Nephron (organoid): ENCODE results near the gene EHD4.

Source experiments
- H3K27ac Mint-ChIP-seq, 3 experiments: 2 replicates each; pipeline ENCODE4 v1.8.0; 2020; ENCODE audit warnings: mixed read lengths in 3 of 3, mild to moderate bottlenecking in 2 of 3, moderate library complexity in 1 of 3
- H3K27me3 Mint-ChIP-seq: 2 replicates; pipeline ENCODE4 v1.8.0; 2021; ENCODE audit warnings: low read depth, mild to moderate bottlenecking, moderate library complexity, mixed read lengths
- H3K36me3 Mint-ChIP-seq: 2 replicates; pipeline ENCODE4 v1.8.0; 2020; ENCODE audit warnings: low read depth, mixed read lengths
- H3K4me1 Mint-ChIP-seq: 2 replicates; pipeline ENCODE4 v1.8.0; 2020; ENCODE audit warnings: mixed read lengths
- H3K4me3 Mint-ChIP-seq, 3 experiments: 2 replicates each; pipeline ENCODE4 v1.8.0; 2020; ENCODE audit warnings: mild to moderate bottlenecking in 3 of 3, mixed read lengths in 3 of 3, moderate library complexity in 2 of 3
- H3K9me3 Mint-ChIP-seq: 2 replicates; pipeline ENCODE4 v1.8.0; 2020; ENCODE audit warnings: mixed read lengths
- TF ChIP-seq, protein P1 (sequence below), 3 experiments: fragments of 200-600 bp; sonication (generic); IDR thresholded peaks; one replicate each; pipeline ENCODE4 v1.5.0; 2021; ENCODE audit warnings: antibody characterized with exemption in 3 of 3; ENCODE audit not compliant: unreplicated experiment in 3 of 3

Gene EHD4

DNA sequence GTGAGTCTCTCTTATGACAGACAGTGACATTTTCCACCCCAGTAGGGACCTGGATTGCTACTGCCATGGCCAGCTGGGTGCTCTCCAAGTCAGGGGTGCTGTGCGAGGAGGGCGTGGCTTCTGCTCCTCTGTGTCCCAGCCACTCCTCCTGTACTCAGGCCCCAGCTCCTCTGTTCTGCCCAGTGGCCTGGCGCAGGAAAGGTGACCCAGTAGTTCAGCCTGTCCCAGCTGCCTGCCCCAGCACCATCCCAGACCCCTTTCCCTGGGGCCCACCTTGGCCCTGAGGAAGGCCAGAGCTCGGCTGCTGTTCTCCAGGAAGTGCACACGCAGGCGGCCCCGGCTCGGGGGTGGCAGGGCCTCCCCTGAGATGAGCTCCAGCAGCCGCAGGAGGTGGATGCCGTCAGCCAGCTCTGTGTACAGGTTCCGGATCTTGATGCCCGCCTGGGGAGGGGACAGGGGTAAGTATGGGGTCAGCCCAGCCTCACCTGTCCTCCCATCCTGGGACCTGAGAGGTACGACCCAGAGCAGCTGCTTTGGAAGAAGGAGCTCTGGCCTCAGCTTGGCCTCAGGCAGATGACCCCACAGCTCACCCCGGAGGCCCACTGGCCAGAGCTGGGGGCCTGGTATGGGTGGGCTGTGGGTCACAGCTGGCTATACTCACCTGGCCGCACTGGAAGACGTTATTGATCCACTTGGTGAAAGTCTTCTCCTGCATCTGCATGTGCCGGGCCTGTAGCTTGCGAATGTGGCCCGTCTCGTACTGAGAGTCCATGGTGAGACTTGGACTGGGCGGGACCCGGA lies 79.5 kb downstream of the EHD4 start:
- TF ChIP-seq, protein P1, sequence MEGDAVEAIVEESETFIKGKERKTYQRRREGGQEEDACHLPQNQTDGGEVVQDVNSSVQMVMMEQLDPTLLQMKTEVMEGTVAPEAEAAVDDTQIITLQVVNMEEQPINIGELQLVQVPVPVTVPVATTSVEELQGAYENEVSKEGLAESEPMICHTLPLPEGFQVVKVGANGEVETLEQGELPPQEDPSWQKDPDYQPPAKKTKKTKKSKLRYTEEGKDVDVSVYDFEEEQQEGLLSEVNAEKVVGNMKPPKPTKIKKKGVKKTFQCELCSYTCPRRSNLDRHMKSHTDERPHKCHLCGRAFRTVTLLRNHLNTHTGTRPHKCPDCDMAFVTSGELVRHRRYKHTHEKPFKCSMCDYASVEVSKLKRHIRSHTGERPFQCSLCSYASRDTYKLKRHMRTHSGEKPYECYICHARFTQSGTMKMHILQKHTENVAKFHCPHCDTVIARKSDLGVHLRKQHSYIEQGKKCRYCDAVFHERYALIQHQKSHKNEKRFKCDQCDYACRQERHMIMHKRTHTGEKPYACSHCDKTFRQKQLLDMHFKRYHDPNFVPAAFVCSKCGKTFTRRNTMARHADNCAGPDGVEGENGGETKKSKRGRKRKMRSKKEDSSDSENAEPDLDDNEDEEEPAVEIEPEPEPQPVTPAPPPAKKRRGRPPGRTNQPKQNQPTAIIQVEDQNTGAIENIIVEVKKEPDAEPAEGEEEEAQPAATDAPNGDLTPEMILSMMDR (IDR thresholded peaks at IDR 0.05; ENCODE audit: unreplicated experiment in 3 of 3) = no peak
- Mint-ChIP-seq H3K36me3 (no peaks in the 10 kb centered on the region), H3K27ac (peak overlapping the region in 2 of 3 experiments; percentile 8 to 22), H3K4me1 (peaks cover 37% of the 10 kb centered on the region), H3K4me3 (no peak overlapping the region), H3K9me3 (no peaks in the 10 kb centered on the region), H3K27me3 (no peaks in the 10 kb centered on the region)

DNA sequence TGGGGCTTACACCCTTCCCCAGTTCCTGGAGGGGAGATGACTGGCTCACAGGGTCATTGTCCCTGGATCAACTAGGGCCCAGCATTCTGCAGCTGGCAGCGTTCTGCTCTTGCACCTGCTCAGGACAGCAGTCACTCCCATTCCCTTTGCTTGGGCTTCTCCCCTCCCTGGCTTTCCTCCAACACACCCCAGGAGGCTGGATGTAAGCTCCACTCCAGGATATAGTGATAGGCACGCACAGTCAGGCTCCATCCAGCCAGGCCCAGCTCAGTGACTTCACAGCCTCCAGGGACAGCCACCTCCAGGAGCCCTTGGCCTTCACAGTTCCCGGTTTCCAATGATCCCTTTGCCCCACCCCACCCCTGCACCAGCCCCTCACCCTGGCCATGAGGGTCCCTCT lies 80.4 kb downstream of the EHD4 start:
- no peaks in the 10 kb centered on the region for H3K9me3 Mint-ChIP-seq
- H3K27ac Mint-ChIP-seq = peak overlapping the region; percentile 8 to 25 (median 22)
- H3K4me1 Mint-ChIP-seq = peaks cover 29% of the 10 kb centered on the region
- H3K4me3 Mint-ChIP-seq = no peak overlapping the region
- no peaks in the 10 kb centered on the region for H3K27me3 Mint-ChIP-seq
- TF ChIP-seq, protein P1 (IDR thresholded peaks at IDR 0.05; ENCODE audit: unreplicated experiment in 3 of 3) = no peak
- H3K36me3 Mint-ChIP-seq = no peaks in the 10 kb centered on the region

DNA sequence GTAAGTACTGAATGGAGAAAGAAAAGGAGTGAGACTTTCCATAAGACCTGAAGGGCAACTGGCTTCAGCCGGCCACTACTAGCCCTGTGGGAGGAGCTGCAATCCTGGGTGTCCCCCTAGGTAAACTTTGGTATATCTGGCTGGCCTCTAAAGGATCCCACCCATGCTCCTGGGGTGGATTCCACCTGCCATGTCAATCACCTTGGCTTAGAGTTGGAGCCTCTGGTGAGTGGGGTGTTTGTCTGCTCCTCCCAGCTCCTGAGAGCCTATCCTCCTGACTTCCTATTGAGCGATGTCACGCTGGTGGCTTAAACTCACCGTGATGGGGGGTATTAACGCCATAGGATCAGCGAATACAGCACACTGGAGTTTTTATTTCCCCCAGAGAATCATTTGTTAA lies 81.1 kb downstream of the EHD4 start:
- peak overlapping the region in 2 of 3 experiments; percentile 25 to 61 for H3K27ac Mint-ChIP-seq

DNA sequence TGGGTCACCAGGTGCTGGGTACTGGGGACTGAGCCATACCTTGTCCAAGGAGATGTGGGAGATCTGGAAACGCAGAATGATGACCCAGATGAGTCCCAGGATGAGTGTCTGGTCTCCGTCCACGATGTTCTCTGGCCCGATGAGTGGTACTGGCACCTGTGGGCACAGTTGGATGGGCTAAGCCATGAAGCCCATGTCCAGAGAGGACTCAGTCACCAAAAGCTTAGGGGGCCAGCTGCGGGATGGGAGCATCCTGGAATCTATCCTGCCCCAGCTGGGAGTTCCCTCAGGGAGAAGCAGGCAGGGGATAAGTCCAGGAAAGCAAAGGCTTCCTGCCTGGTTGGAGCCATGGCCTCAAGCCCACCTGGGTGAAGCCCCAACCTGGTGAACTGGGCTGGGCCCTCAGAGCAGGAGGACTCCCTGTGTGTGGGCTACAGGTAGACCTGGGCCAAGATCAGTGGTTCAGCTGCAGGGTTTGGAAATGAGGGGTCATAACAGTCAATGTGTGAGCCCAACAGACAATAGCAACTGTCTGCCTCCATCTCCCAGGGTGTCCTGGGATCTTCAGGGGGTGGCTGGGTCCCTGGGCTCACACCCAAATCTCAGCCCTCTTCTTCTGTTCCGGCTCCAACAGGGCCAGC lies 82.2 kb downstream of the EHD4 start:
- peaks cover 23% of the 10 kb centered on the region for H3K4me1 Mint-ChIP-seq

More for the DNA sequence above, 81.1 kb downstream of the EHD4 start:
- H3K9me3 Mint-ChIP-seq = no peaks in the 10 kb centered on the region
- H3K36me3 Mint-ChIP-seq = no peaks in the 10 kb centered on the region
- TF ChIP-seq, protein P1 (IDR thresholded peaks at IDR 0.05; ENCODE audit: unreplicated experiment in 3 of 3) = no peak
- H3K4me1 Mint-ChIP-seq = peaks cover 28% of the 10 kb centered on the region
- no peaks in the 10 kb centered on the region for H3K27me3 Mint-ChIP-seq
- no peak overlapping the region for H3K4me3 Mint-ChIP-seq

DNA sequence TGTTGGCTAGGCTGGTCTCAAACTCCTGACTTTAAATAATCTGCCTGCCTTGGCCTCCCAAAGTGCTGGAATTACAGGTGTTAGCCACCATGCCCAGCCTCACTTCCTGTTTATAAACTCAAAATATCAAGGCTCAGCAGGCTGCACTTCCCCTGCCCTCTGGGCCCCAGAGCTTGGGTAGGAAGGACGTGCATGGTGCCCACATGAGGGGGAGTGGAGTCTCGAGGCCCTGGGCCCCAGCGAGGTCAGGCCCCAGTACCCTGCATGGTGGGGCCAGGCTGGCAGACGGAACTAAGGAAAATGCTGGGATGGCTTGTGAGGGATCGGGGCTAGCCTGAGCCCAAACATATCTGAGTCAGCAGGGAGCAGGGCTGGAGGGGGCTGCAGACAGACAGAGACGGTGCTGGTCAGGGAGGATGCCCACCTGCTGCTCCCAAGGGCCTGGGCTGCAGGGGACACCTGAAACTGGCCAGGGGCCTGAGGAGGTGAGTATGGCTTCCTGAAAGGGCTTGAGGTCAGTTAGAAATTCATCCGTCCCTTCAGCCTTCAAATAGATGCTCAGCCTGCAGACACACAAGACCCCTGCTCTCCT lies 83.6 kb downstream of the EHD4 start:
- TF ChIP-seq, protein P1 (IDR thresholded peaks at IDR 0.05; ENCODE audit: unreplicated experiment in 3 of 3) = no peak
- H3K27me3 Mint-ChIP-seq = peaks cover 8% of the 10 kb centered on the region
- no peak overlapping the region for H3K4me3 Mint-ChIP-seq
- H3K4me1 Mint-ChIP-seq = peaks cover 24% of the 10 kb centered on the region
- no peaks in the 10 kb centered on the region for H3K9me3 Mint-ChIP-seq
- H3K27ac Mint-ChIP-seq = no peak overlapping the region
- no peaks in the 10 kb centered on the region for H3K36me3 Mint-ChIP-seq

More for the DNA sequence above, 82.2 kb downstream of the EHD4 start:
- no peak overlapping the region for H3K27ac Mint-ChIP-seq
- no peak overlapping the region for H3K4me3 Mint-ChIP-seq
- TF ChIP-seq, protein P1 (IDR thresholded peaks at IDR 0.05; ENCODE audit: unreplicated experiment in 3 of 3) = no peak
- H3K27me3 Mint-ChIP-seq = no peaks in the 10 kb centered on the region
- H3K9me3 Mint-ChIP-seq = no peaks in the 10 kb centered on the region
- H3K36me3 Mint-ChIP-seq = no peaks in the 10 kb centered on the region
